Activated CD8-positive, alpha-beta memory T cell treated with anti-CD3 and anti-CD28 coated beads, Interleukin-2, amount 50 U/mL, for 24 hours (primary cell): ENCODE results near the gene TNFRSF18.

ENCODE experiments used
- DNase-seq: peaks from one replicate; pipeline ENCODE4 v3.0.0-alpha.2; 2020; ENCODE audit errors: extremely low read depth

The TNFRSF18 gene

DNA sequence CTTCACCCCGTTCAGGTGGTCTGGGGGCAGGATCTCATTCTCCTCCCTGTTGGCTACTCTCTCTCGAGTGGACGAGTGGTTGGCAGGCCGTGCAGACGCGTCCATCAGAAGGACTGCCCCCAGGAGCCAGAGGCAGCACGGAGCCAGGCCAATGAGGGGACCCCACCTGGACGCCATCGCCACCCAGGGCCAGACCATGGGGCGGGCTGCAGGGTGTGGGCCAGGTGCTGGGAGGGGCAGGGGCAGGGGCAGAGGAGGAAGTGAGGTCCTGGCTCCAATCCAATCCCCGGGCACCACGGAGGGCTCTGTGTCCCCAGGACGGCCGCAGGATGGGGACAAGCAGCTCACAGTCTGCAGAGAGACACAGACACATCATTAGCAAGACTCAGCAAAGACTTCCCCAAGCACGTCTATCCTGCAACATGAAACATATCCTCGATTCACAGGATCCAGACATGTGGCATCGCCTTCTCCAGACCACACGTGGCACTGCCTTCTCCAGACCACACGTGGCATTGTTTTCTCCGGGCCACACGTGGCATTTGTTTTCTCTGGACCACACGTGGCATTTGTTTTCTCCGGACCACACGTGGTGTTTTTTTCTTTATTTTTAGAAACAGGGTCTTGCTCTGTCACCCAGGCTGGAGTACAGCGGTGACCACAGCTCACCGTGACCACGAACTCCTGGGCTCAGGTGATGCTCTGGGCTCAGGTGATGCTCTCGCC, 22.4 kb upstream of the TNFRSF18 start:
- no peak for DNase-seq

DNA sequence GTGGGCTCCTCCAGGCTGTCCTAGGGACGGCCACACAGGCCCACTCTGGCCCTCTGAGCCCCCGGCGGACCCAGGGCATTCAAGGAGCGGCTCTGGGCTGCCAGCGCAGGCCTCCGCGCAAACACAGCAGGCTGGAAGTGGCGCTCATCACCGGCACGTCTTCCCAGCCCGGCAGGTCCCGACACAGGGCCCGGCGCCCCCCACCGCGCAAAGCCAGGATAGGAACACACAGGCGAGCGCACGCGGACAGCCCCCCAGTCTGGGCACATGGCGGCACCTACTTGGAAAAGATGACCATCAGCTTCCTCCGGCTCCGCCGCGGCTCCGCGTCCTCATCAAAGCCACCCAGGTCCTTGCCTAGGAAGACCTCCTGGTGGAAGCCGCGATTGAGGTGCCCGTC, 21.8 kb upstream of the TNFRSF18 start:
- no peak for DNase-seq

GRCh38 chr1:1227386-1227785, 21.0 kb upstream of the TNFRSF18 start:
- no peak for DNase-seq

- no peak for DNase-seq
These were observed 20.4 kb upstream of the TNFRSF18 start for GRCh38 chr1:1226566-1227362.

DNA sequence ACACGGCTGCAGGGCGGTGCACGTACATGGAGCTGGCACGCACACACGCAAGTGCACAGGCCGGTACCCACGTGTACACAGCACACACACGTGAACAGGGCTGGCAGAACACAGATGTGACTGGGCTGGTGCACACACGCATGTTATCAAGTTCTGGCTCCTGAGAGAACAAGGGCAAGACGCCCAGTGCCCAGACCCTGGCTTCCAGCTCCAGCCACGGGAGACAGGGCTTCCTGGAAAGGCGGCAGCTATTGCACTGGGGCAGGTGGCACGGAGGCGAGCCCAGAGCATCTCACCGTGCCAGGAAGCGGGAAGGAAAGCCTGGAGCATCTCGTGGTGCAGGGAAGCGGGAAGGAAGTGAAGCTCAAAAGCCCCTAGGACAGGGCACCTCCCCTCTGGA, 19.5 kb upstream of the TNFRSF18 start:
- DNase-seq = no peak

DNA sequence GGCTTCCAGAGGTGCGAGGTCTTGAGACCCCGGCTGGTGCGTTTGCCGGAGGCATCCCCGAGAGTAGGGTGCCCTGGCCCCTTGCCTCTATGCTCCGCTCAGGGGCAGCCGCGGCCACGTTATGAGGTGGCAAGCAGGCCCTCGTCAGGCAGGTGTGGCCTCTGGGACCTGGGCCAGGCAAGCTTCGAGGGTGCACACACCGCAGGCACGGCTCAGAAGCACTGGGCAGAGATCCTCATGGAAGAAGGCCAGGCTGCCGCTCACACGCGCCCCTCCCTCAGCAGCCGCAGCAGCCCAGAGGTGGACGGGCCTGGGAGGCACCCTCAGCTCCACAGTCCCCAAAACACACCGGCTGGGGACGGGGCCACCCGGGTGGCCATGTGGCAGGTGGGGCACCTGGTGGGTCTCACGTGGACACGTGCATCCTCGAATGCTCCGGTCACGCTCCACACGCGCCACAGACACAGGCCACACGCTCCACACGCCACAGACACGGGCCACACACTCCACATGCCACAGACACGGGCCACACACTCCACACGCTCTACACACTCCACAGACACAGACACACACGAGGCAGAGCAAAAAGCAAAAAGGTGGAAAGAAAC, 18.9 kb upstream of the TNFRSF18 start:
- DNase-seq = no peak

- no peak for DNase-seq
These were observed 17.5 kb upstream of the TNFRSF18 start for GRCh38 chr1:1223891-1224290.

DNA sequence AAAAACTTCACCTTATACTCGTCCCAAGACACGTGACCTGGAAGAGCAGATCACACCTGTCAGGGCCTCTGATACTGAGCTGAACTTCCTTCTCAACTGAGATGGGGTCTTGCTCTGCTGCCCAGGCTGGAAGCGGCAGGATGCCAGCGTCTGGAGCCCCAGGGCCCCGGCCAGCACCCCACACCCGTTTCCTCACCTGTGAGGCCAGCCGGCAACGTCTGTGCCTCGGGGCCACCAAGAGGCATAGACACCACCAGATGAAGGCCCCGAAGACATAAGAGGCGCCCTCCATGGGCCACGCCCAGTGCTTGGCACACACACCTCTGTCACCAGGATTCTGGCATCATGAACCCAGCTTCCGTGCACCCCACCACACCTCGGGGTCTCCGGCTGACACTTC, 16.9 kb upstream of the TNFRSF18 start:
- DNase-seq = no peak

DNA sequence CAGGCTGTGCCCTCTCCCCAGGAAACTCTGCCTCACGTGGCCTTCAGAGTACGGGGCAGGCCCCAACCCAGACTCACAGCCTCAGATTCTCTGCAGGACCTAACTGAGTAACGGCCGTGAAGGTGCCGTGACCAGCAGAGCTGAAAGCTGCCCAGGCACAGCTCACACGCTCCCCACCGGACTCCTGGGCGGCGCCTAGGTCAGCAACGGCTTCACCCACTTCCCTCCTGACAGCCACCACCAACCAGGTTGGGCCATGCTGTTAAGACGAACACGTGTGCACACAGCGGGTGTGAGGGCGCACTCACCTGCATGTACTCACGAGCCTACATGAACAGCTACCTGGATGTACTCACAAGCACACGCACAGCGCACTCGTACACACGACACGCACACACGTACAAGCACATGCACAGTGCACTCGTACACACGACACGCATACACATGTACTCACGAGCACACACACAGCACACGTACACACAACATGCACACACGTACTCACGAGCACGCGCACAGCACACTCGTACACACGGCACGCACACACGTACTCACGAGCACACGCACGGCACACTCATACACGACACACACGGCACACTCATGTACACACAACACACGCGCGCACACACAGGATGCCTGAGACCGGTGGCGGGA, 16.3 kb upstream of the TNFRSF18 start:
- no peak for DNase-seq

- no peak for DNase-seq
These were observed 15.6 kb upstream of the TNFRSF18 start for GRCh38 chr1:1221887-1222574.

GRCh38 chr1:1220197-1220596, 13.8 kb upstream of the TNFRSF18 start:
- no peak for DNase-seq

- DNase-seq = no peak
These were observed 12.9 kb upstream of the TNFRSF18 start for GRCh38 chr1:1219341-1219740.

DNA sequence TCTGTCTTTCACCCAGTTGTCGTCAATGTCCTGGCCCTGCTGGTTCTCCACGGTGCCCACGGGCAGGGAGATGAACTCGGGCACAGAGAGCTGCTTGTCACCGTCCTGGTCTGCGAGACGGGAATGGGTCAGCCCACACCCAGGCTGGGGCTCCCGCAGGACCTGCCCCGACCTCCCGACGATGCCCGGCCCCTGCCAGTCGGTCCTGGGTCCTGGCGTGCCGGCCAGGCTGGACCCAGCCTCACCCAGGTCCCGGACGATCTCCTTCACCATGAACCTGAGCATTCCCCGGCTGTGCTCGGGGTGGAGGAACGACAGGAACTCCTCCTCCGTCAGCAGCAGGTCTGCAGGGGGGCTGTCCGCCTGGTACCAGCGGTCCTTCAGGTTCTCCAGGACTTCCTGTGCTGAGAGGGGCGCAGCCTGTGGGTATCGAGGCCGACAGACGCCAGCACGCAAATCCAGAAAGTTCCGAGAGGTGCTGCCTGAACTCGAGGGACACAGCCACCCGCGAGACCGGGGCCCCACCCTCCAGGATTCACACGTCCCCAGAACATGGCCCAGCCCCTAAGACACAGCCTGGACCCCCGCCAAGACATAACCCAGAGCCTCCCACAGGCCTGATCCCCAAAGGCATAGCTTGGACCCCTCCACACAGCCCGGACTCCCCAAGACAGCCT, 12.3 kb upstream of the TNFRSF18 start:
- no peak for DNase-seq

DNA sequence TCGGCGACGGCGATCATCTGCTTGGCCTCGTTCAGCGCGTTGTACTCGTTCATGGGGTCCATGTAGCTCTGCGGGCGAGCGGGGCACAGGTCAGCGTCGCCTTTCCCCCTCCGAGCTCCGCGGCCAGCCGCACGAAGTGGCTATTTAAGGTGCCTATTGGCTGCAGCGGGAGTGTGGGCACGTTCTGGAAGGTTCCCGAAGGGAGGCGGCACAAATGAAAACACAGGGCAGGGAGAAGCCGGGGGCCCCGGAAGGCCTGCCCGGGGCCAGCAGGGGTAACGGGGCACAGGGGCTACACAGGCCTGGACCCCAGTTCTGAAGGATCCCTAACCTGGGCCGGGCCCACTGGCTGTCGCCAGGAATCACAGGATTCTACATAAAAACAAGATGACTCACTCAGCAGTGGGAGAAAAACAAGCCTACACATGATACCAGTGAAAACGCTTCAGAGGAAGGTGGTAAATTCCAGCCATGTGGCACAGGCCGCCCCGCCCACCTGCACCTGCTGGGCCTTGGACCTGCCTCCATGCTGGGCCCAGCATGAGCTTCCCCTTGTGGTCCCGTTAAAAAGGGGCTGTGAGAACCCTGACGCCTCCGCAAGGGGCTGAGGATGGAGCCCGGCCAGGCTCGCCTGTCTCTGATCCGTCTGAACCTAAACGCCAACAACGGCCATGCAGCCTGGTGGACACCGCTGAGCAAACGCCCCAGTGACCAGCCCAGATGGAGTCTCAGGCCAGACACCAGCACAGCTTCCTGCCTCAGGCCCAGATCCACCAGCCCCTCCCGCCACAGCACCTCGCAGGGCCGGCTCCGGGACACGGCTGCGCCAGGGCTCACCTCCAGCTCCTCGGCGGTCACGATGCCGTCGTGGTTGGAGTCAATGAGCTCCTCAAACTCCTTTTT, 11.5 kb upstream of the TNFRSF18 start:
- DNase-seq = no peak

- no peak for DNase-seq
These were observed 10.6 kb upstream of the TNFRSF18 start for GRCh38 chr1:1216770-1217620.

DNA sequence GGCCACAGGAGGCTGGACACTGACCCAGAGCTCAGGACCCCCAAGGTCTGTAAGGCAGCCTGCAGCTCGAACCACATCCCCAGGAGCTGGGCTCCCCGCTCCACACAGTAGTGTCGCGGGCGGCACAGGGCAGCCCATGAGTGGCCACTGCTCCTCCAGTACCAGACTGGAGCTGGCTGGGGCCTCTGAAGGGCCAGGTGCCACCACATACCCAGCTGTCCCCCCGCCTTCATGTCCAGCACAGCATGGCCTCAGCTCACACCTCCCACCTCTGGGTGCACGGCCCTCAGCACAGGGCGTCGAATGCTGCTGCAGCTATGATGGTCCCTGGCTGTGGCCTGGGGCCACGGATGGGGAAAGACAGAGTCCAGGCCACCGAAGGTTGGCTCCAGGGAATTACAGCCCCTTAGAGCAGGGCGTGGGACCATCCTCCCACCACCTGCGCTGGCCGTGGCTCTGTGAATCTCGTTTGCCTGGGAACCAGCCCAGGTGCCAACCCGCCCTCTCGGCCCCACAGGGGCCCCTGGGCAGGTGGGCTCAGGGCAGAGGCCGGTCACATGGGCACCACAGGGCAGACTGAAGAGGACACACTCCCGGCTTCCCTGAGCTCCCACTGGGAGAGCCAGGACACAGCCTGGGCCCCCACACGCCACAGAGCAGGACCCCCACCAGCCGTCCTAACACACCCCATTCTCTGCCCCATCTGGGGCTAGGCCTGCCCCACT, 9.7 kb upstream of the TNFRSF18 start:
- no peak for DNase-seq

DNA sequence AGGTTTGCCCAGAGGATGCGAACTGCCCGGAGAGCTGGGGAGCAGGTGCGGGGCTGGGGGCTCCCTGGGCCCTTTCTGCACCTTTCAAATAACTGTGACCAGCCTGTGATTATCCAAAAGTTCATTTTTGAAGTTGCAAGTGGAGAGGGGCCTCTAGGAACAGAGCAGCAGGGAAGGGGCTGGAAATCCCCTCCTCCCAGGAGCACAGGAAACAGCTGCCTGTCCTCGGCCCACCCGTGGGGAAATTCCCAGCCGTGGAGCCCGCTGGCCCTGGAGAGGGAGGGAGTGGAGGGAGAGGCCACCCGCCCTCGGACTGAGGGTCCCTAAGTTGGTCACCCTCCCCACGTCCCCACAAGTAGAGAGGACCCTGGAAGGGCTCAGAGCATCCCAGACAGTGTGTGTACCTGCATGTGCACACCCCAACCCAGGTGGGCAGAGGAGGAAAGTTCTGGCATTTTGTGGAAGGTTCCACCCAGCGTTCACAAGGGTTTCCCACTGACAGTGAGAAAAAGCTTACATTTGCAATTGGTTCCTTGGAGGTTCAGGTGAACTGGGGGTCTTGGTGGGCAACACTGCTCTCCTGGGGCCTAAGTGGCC, 8.8 kb upstream of the TNFRSF18 start:
- DNase-seq = no peak
